ENCODE data around the gene ADCYAP1R1.

GRCh38 chr7:31071645-31072029 lies 19.5 kb downstream of the ADCYAP1R1 start:
- TF ChIP-seq CTCF (conservative IDR thresholded peaks at IDR 0.05), result no peak
- TF ChIP-seq EZH2 (IDR thresholded peaks at IDR 0.05; ENCODE audit: low read depth), result no peak

All from PC-9 (cell line).